Measurements from ENCODE around the gene C5AR2.

GRCh38 chr19:47331490-47331889 is 485 bp upstream of the C5AR2 start:
- TF ChIP-seq CTCF (IDR thresholded peaks at IDR 0.05): no peak
- TF ChIP-seq RAD21 (IDR thresholded peaks at IDR 0.05; ENCODE audit: low read length): no peak
- no peak for TF ChIP-seq ELF1 (IDR thresholded peaks at IDR 0.05)
- TF ChIP-seq GABPA (IDR thresholded peaks at IDR 0.05; ENCODE audit: low read depth): no peak
- TF ChIP-seq FOSL2 (IDR thresholded peaks at IDR 0.05; ENCODE audit: borderline replicate concordance, low read depth): no peak
- no peak for TF ChIP-seq TAF1 (IDR thresholded peaks at IDR 0.05; ENCODE audit: borderline replicate concordance, low read depth, low read length)
- TF ChIP-seq, protein P1, sequence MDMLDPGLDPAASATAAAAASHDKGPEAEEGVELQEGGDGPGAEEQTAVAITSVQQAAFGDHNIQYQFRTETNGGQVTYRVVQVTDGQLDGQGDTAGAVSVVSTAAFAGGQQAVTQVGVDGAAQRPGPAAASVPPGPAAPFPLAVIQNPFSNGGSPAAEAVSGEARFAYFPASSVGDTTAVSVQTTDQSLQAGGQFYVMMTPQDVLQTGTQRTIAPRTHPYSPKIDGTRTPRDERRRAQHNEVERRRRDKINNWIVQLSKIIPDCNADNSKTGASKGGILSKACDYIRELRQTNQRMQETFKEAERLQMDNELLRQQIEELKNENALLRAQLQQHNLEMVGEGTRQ (IDR thresholded peaks at IDR 0.05; ENCODE audit: borderline replicate concordance, low read depth, low read length): no peak
- no peak for TF ChIP-seq POLR2AphosphoS5 (IDR thresholded peaks at IDR 0.05; ENCODE audit: low read depth, low read length)
- TF ChIP-seq, protein P2, sequence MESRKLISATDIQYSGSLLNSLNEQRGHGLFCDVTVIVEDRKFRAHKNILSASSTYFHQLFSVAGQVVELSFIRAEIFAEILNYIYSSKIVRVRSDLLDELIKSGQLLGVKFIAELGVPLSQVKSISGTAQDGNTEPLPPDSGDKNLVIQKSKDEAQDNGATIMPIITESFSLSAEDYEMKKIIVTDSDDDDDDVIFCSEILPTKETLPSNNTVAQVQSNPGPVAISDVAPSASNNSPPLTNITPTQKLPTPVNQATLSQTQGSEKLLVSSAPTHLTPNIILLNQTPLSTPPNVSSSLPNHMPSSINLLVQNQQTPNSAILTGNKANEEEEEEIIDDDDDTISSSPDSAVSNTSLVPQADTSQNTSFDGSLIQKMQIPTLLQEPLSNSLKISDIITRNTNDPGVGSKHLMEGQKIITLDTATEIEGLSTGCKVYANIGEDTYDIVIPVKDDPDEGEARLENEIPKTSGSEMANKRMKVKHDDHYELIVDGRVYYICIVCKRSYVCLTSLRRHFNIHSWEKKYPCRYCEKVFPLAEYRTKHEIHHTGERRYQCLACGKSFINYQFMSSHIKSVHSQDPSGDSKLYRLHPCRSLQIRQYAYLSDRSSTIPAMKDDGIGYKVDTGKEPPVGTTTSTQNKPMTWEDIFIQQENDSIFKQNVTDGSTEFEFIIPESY (IDR thresholded peaks at IDR 0.05; ENCODE audit: borderline replicate concordance, low read depth): no peak
- TF ChIP-seq SMC3 (IDR thresholded peaks at IDR 0.05; ENCODE audit: low read depth, low read length): no peak
- TF ChIP-seq EP300 (IDR thresholded peaks at IDR 0.05; ENCODE audit: borderline replicate concordance in 1 of 2, low read depth in 1 of 2, low read length in 1 of 2): no peak
- no peak for TF ChIP-seq USF1 (IDR thresholded peaks at IDR 0.05; ENCODE audit: borderline replicate concordance, low read depth)

All from SK-N-SH (cell line).